SU-DHL-6 (cell line): Measurements from ENCODE around the gene SHISA9.

Source experiments
- H2AFZ ChIP-seq: fragments of 200-600 bp; sonication (generic); 2 replicates; pipeline ENCODE4 v1.6.1; 2014; ENCODE audit warnings: low read depth, mild to moderate bottlenecking, moderate library complexity, mixed read lengths, antibody characterized with exemption, low read length; ENCODE audit not compliant: severe bottlenecking
- H3F3A ChIP-seq: fragments of 200-600 bp; shearing (Covaris generic); 2 replicates; pipeline ENCODE4 v1.6.0; 2016; ENCODE audit warnings: antibody characterized with exemption, mild to moderate bottlenecking; ENCODE audit not compliant: insufficient read depth
- H3K27ac ChIP-seq: fragments of 200-600 bp; sonication (generic); 2 replicates; pipeline ENCODE4 v1.5.1; 2016; ENCODE audit warnings: low read depth, mild to moderate bottlenecking, low read length, moderate library complexity, mixed read lengths
- H3K27me3 ChIP-seq: fragments of 200-600 bp; sonication (generic), shearing (Covaris generic); 2 replicates; pipeline ENCODE4 v1.6.0; 2014; ENCODE audit warnings: mild to moderate bottlenecking, low read length
- H3K36me3 ChIP-seq: fragments of 200-600 bp; sonication (generic); 2 replicates; pipeline ENCODE4 v1.6.1; 2014; ENCODE audit warnings: mild to moderate bottlenecking, low read length, mixed read lengths
- H3K4me2 ChIP-seq: fragments of 300-600, 200-600 bp; shearing (Covaris generic), sonication (generic); 2 replicates; pipeline ENCODE4 v1.6.0; 2014; ENCODE audit warnings: low read length, low read depth, mild to moderate bottlenecking; ENCODE audit not compliant: poor library complexity, severe bottlenecking
- H3K4me3 ChIP-seq: fragments of 200-600 bp; sonication (generic); 2 replicates; pipeline ENCODE4 v1.5.1; 2014; ENCODE audit warnings: antibody characterized with exemption, low read length, mild to moderate bottlenecking, mixed read lengths; ENCODE audit not compliant: insufficient read depth, poor library complexity, severe bottlenecking
- H3K79me2 ChIP-seq: fragments of 200-600 bp; sonication (generic); 2 replicates; pipeline ENCODE4 v1.6.1; 2014; ENCODE audit warnings: mild to moderate bottlenecking, low read length, moderate library complexity; ENCODE audit not compliant: insufficient read depth
- H3K9ac ChIP-seq: fragments of 200-600 bp; sonication (generic); 2 replicates; pipeline ENCODE4 v1.7.0; 2014; ENCODE audit warnings: mild to moderate bottlenecking, low read length
- H3K9me2 ChIP-seq: fragments of 200-600 bp; sonication (generic); replicated peaks from 2 replicates; pipeline ENCODE4 v1.6.1; 2014; ENCODE audit warnings: low read length; ENCODE audit not compliant: insufficient read depth
- H3K9me3 ChIP-seq: fragments of 200-600 bp; sonication (generic); 2 replicates; pipeline ENCODE4 v1.6.1; 2014; ENCODE audit warnings: low read length, mixed read lengths; ENCODE audit not compliant: insufficient read depth
- H4K20me1 ChIP-seq: fragments of 200-600 bp; sonication (generic); 2 replicates; pipeline ENCODE4 v1.6.1; 2014; ENCODE audit warnings: low read depth, mild to moderate bottlenecking, antibody characterized with exemption, low read length, moderate library complexity, mixed read lengths
- EZH2phosphoT487 ChIP-seq: fragments of 200-600 bp; sonication (generic), shearing (Covaris generic); conservative IDR thresholded peaks from 2 replicates; pipeline ENCODE4 v1.6.1; 2018; ENCODE audit warnings: mild to moderate bottlenecking, antibody characterized with exemption, low read length, moderate library complexity, mixed read lengths
- TF ChIP-seq, protein P1 (sequence below): fragments of 200-600 bp; sonication (generic); IDR thresholded peaks from one replicate; pipeline ENCODE4 v1.5.1; 2017; ENCODE audit warnings: antibody characterized with exemption, mild to moderate bottlenecking, low read length, moderate library complexity; ENCODE audit not compliant: insufficient read depth, poor library complexity, severe bottlenecking

Gene SHISA9

GRCh38 chr16:13080531-13080930 is 179.1 kb downstream of the SHISA9 start:
- Histone ChIP-seq H2AFZ (no peak overlapping the region), H3K27me3 (no peaks in the 10 kb centered on the region), H4K20me1 (no peaks in the 10 kb centered on the region), H3K27ac (no peak overlapping the region), H3K9me3 (no peaks in the 10 kb centered on the region), H3F3A (no peaks in the 10 kb centered on the region), H3K79me2 (no peaks in the 10 kb centered on the region), H3K9me2 (no peaks in the 10 kb centered on the region), H3K36me3 (no peaks in the 10 kb centered on the region), H3K9ac (no peak overlapping the region), H3K4me3 (no peak overlapping the region), H3K4me2 (no peak overlapping the region)
- no peak for TF ChIP-seq EZH2phosphoT487
- TF ChIP-seq, protein P1, sequence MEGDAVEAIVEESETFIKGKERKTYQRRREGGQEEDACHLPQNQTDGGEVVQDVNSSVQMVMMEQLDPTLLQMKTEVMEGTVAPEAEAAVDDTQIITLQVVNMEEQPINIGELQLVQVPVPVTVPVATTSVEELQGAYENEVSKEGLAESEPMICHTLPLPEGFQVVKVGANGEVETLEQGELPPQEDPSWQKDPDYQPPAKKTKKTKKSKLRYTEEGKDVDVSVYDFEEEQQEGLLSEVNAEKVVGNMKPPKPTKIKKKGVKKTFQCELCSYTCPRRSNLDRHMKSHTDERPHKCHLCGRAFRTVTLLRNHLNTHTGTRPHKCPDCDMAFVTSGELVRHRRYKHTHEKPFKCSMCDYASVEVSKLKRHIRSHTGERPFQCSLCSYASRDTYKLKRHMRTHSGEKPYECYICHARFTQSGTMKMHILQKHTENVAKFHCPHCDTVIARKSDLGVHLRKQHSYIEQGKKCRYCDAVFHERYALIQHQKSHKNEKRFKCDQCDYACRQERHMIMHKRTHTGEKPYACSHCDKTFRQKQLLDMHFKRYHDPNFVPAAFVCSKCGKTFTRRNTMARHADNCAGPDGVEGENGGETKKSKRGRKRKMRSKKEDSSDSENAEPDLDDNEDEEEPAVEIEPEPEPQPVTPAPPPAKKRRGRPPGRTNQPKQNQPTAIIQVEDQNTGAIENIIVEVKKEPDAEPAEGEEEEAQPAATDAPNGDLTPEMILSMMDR: no peak

GRCh38 chr16:13081825-13082331 is 180.5 kb downstream of the SHISA9 start:
- H3K9me3 ChIP-seq: no peaks in the 10 kb centered on the region
- no peak overlapping the region for H3K9ac ChIP-seq
- H3K9me2 ChIP-seq: no peaks in the 10 kb centered on the region
- no peaks in the 10 kb centered on the region for H3K79me2 ChIP-seq
- no peaks in the 10 kb centered on the region for H3F3A ChIP-seq
- no peak overlapping the region for H3K4me2 ChIP-seq
- no peak overlapping the region for H3K4me3 ChIP-seq
- H3K27ac ChIP-seq: no peak overlapping the region
- no peaks in the 10 kb centered on the region for H3K36me3 ChIP-seq
- no peak overlapping the region for H2AFZ ChIP-seq
- H3K27me3 ChIP-seq: no peaks in the 10 kb centered on the region
- H4K20me1 ChIP-seq: no peaks in the 10 kb centered on the region
- TF ChIP-seq, protein P1: no peak
- no peak for TF ChIP-seq EZH2phosphoT487

DNA sequence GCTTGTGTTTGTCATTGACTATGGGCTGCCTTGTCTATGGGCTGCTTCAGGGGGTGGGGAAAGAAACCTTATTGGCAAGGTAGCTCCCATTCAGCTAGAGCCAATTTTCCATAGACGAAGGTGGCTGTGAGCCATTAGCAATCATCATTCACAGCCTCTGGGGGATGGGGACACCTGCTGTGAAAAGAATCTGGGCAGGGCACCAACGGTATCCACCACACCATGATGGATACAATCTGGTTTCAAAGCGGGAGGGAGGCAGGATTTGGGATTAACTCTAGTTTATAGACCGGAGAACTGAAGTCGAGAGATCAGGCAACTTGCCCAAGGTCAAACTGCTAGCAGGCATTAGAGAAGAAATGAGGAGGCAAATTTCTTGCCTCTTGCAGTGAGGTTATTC is 182.3 kb downstream of the SHISA9 start:
- H2AFZ ChIP-seq: no peak overlapping the region
- no peak overlapping the region for H3K27ac ChIP-seq
- no peaks in the 10 kb centered on the region for H3K9me2 ChIP-seq
- no peaks in the 10 kb centered on the region for H4K20me1 ChIP-seq
- no peak overlapping the region for H3K4me2 ChIP-seq
- TF ChIP-seq, protein P1: no peak
- no peak for TF ChIP-seq EZH2phosphoT487
- H3F3A ChIP-seq: no peaks in the 10 kb centered on the region
- H3K79me2 ChIP-seq: no peaks in the 10 kb centered on the region
- H3K9ac ChIP-seq: no peak overlapping the region
- no peaks in the 10 kb centered on the region for H3K27me3 ChIP-seq
- no peak overlapping the region for H3K4me3 ChIP-seq
- H3K36me3 ChIP-seq: no peaks in the 10 kb centered on the region
- no peaks in the 10 kb centered on the region for H3K9me3 ChIP-seq
